ENCODE measurements around the gene SCARF2.

DNA sequence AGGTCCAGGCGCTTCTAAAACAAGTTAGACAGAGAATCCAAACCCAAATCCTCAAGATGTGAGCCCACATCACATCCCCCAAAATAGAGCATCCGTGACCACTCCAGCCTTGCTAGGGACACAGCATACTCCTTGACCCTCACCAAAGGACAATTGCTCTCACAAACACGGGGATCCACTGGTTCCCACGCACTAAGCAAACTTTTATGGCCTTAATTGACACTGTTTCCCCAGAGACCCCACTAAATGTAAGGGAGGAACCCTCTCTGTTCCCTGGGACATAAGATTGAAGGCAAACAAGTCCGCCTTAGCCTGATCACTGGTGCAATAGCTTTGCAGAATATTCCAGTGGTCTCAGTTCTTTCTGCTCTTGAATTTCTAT is 23.6 kb downstream of the SCARF2 start:
- TF ChIP-seq CTCF (IDR thresholded peaks at IDR 0.05 in 8 of 11, conservative IDR thresholded peaks at IDR 0.05 in 3 of 11) (no peak), POLR2A (IDR thresholded peaks at IDR 0.05) (no peak), POLR2AphosphoS5 (IDR thresholded peaks at IDR 0.05) (no peak)

All from spleen (tissue), 7 donors.